ENCODE data around the gene TBC1D5.

The TBC1D5 gene

GRCh38 chr3:17231537-17232261, 510.7 kb downstream of the TBC1D5 start:
- DNase-seq (ENCODE audit: low read depth in 2 of 2), result no peak

DNA sequence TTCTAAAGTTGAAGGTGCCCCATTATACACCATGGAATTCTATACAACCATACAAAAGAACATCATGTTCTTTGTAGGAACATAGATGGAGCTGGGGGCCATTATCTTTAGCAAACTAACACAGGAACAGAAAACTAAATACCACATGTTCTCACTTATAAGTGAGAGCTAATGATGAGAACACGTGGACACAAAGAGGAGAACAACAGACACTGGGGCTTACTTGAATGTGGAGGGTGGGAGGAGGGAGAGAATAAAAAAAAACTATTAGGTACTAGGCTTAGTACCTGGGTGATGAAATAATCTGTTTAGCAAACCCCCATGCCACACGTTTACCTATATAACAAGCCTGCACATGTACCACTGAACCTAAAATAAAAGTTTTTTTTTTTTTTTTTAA, 515.0 kb downstream of the TBC1D5 start:
- no peak for DNase-seq (ENCODE audit: low read depth in 2 of 2)

DNA sequence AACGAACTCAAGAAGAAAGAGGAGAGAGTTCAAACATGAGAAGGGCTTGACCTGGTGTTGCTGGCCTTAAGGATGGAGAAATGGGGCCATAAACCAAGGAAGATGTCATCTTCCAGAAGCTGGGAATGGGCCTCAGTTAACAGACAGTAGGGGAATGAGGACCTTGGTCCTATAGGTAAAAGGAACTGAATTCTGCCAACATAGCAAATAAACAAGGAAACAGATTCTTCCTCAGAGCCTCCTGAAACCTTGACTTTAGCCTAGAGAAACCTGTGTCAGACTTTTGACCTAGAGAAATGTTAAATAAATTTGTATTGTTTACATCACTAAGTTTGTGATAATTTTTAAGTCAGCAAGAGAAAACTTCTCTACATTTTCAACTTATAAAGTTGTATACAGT, 520.9 kb downstream of the TBC1D5 start:
- DNase-seq (ENCODE audit: low read depth in 2 of 2), result no peak

GRCh38 chr3:17219593-17219992, 522.8 kb downstream of the TBC1D5 start:
- DNase-seq (ENCODE audit: low read depth in 2 of 2), result no peak

DNA sequence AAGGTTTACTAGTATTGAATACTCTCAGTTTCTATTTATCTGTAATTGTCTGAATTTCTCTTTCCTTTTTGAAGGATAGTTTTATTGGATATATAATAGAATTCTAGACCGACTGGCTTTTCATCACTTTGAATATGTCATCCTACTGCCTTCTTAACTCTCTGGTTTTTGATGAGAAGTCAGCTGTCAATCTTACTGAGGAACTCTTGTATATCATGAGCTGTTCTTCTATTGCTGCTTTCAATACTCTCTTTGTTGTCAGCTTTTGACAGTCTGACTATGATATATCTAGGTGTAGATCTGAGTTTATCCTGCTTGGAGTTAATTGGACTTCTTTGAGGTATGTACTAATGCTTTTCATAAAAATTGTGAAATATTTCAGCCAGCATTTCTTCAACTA, 523.8 kb downstream of the TBC1D5 start:
- no peak for DNase-seq (ENCODE audit: low read depth in 2 of 2)

DNA sequence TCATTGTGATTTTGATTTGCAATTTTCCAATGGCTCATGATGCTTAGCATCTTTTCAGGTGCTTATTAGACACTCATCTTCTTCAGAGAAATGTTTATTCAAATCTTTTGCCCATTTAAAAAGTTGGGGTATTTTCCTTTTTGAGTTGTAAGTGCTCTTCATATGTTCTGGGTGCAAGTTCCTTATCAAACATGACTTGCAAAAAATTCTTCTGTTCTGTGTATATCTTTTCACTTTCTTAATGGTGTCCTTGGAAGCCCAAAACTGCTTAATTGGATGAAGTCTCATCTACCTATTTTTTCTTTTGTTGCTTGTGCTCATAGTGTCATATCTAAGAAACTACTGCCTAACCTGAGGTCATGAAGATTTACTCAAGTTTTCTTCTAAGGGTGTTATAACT, 524.8 kb downstream of the TBC1D5 start:
- DNase-seq (ENCODE audit: low read depth in 2 of 2), result no peak

- DNase-seq (ENCODE audit: low read depth in 2 of 2), result no peak
These were observed 529.3 kb downstream of the TBC1D5 start for GRCh38 chr3:17213102-17213501.

DNA sequence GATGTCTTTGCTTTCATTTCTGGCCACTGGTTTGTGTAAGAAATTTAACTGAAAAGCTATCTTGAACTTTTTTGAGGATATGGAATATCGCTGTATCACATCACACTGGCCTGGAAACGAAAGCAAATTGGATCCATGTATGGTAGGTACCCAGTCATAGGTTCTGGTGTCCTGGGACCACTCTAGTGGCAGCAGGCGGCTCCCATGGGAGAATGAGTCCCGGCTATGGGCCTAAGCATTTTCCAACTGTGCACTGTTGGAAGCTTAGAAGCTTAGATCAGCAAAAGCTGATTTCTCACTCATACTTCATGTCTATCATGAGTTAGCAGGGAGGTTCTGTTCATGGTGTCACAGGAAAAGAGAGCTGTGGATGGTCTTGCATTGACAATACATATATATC, 534.5 kb downstream of the TBC1D5 start:
- no peak for DNase-seq (ENCODE audit: low read depth in 2 of 2)

DNA sequence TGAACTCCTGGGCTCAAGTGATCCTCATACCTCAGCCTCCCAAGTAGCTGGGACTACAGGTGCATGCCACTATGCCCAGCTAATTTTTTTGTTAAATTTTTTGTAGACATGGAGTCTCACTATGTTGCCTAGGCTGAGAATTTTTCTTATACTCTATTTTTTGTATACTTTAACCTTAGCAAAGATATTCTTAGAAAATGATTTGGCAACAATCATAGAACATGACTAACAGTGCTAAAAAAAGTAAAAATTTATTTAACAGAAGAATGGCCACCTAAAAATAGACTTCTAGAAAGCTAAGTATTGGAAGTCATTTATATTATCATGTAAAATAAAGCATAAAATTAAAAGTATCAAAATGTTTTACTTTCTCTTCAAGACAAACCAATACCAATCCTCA, 535.4 kb downstream of the TBC1D5 start:
- no peak for DNase-seq (ENCODE audit: low read depth in 2 of 2)

DNA sequence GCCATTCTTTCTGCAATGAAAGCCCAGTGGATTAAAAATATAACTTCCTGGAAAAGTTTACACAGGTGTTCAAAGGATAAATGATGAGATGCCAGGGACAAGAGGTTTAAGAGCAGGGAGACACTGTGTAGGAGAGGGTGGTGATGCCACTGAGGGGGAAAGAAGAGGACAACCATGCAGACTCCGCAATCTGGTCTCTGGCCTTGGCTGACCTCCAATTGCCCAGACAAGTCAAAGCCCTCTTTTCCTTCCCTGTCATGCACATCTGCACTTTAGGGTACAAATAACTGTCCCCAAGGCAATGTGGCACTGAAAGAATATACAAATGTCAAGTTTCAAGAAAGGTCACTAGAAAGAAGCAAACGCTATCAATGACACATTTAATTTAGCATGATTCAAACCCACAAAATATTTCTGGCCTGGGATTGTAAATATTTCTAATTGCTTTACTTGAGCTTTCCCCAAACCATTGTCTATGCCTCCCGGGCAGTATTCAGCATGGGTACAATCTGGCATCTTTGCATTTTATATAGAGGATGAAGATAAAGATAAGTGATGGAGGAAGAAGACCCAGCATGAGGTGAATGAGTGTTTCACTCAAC, 538.3 kb downstream of the TBC1D5 start:
- no peak for DNase-seq (ENCODE audit: low read depth in 2 of 2)

GRCh38 chr3:17201538-17201937, 540.9 kb downstream of the TBC1D5 start:
- DNase-seq (ENCODE audit: low read depth in 2 of 2), result no peak

- DNase-seq (ENCODE audit: low read depth in 2 of 2), result no peak
These were observed 546.4 kb downstream of the TBC1D5 start for GRCh38 chr3:17195856-17196604.

GRCh38 chr3:17195192-17195611, 547.2 kb downstream of the TBC1D5 start:
- DNase-seq (ENCODE audit: low read depth in 2 of 2), result no peak

DNA sequence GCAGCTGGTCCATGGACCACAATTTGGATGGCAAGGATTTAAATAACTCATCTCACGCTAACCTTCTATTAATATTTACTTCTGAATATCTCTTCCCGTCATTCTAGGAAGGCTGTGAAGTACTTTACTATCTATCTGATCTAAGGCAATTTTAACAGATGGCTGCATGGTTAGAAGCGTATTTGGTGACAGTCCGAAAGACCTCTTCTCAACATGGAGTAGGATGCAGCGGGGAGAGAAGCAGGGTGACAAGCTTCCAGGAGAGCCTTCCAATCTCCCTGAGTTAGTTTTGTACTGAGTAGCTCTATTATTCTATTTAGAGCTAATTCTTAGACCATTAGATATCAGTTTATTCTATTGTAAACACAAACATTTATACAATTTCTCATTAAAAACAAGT, 548.3 kb downstream of the TBC1D5 start:
- DNase-seq (ENCODE audit: low read depth in 2 of 2), result no peak

DNA sequence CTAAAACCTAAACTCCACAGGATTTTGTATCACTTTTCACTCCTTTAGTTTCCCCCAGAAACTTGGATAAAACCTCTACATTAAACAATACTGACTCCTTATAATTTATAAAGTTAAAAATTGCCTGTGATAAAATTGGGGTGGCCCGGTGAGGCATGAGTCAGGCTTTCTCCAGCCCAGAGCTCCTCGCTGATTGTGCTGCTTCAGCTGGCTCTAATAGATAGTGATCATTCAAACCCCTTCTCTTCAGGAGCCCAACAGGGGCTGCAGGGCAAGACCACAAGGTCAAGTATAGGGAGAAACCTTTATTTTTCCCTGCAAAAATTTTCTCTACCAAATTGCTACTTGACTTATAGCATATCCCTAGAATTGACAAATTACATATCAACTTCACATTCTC, 549.4 kb downstream of the TBC1D5 start:
- DNase-seq (ENCODE audit: low read depth in 2 of 2), result no peak

GRCh38 chr3:17190353-17191078, 551.9 kb downstream of the TBC1D5 start:
- DNase-seq (ENCODE audit: low read depth in 2 of 2), result no peak

GRCh38 chr3:17188378-17188777, 554.1 kb downstream of the TBC1D5 start:
- no peak for DNase-seq (ENCODE audit: low read depth in 2 of 2)

GRCh38 chr3:17187589-17188184, 554.7 kb downstream of the TBC1D5 start:
- DNase-seq (ENCODE audit: low read depth in 2 of 2), result no peak

DNA sequence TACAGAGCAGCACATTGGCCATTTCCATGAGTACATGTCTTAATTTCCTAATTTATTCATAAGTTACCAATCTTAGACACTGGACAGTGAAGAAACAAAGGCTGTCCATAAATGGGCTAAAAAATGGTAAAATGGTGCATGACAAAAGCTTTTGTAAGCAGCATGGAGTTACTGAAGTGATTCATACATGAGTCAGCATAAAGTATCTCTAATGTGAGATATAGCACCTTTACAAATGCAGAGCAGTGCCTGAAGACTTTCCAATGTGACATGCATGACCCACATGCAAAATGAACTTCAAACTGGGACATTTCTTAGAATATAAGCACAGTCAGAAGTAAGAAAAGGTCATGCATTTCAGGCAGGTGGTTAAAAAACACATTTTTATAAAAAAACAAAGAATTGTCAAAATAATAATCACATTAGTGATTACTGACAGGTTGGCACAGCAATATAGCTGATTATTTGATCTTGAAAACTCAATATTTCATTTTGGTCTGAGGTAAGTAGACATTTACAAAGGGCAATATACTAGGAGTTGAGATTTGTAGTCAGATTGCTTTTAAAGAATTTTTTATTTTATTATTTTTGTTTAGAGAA, 558.4 kb downstream of the TBC1D5 start:
- DNase-seq (ENCODE audit: low read depth in 2 of 2), result no peak

- DNase-seq (ENCODE audit: low read depth in 2 of 2), result no peak
These were observed 560.3 kb downstream of the TBC1D5 start for GRCh38 chr3:17182166-17182565.

DNA sequence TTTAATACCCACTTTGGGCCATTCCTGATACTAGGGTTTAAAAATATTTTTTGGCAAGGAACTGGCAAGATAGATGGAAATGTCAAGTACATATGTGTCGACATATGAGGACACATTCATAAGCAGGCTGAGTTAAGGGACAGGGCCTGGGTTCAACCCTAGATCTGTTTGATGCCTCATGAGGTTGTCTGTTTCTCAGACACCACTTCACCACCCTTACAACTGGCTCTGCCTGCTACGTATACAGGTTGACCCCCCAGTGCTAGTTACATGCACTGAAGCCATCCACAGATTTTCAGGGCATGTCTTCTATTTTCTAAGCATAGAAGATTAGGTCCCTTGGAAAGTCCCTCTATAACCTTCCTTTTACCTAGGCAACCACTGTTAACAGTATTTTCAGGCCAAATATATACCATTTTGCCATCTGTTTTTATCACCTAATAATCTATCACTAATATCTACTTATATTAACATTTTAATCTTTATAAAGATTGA, 561.0 kb downstream of the TBC1D5 start:
- DNase-seq (ENCODE audit: low read depth in 2 of 2), result no peak
